Common myeloid progenitor, CD34-positive (primary cell): ENCODE measurements around the gene CCDC152.
A peak's percentile ranks its signal among the peaks of the same experiment; 100 is the strongest.

ENCODE experiments used
- CTCF ChIA-PET: fragments of 350-600 bp; sonication (Branson Sonifier 250); formaldehyde crosslinking; loops from one replicate; lab custom pipeline; 2021; ENCODE audit warnings: antibody characterized with exemption; lab: Charles Lee
- POLR2A ChIA-PET: fragments of 350-600 bp; sonication (Branson Sonifier 250); formaldehyde crosslinking; loops from one replicate; lab custom pipeline; 2021; ENCODE audit warnings: antibody characterized with exemption; lab: Charles Lee
- DNase-seq, 3 donors: peaks; one replicate each; pipeline versions ENCODE4 v3.0.0 to v3.0.0-alpha.2; 2013
- H3K27ac ChIP-seq, 2 experiments: 1 replicate in 1 of 2; 2 replicates in 1 of 2; pipeline ENCODE4 v1.7.0; 2013; ENCODE audit warnings: inconsistent platforms in 2 of 2, low read length in 2 of 2, mild to moderate bottlenecking in 2 of 2, low read depth in 1 of 2, moderate library complexity in 1 of 2; ENCODE audit not compliant: severe bottlenecking in 2 of 2, insufficient read depth in 1 of 2, poor library complexity in 1 of 2
- H3K27me3 ChIP-seq, 5 experiments: replicated peaks in 2 of 5; 1 replicate in 3 of 5; 2 replicates in 2 of 5; pipeline versions ENCODE4 v1.6.1 to v1.7.0; 2013; ENCODE audit warnings: low read length in 4 of 5, mild to moderate bottlenecking in 2 of 5, moderate library complexity in 2 of 5, inconsistent platforms in 1 of 5; ENCODE audit not compliant: insufficient read depth in 5 of 5, control insufficient read depth in 4 of 5
- H3K36me3 ChIP-seq, 4 experiments: 1 replicate in 2 of 4; 2 replicates in 2 of 4; pipeline versions ENCODE4 v1.6.1 to v1.7.0; 2013; ENCODE audit warnings: low read length in 3 of 4, control low read depth in 1 of 4, mild to moderate bottlenecking in 1 of 4; ENCODE audit not compliant: control insufficient read depth in 4 of 4, insufficient read depth in 4 of 4
- H3K4me1 ChIP-seq, 4 experiments: 1 replicate in 3 of 4; 2 replicates in 1 of 4; pipeline versions ENCODE4 v1.6.1 to v1.7.1; 2013; ENCODE audit warnings: low read length in 3 of 4, mild to moderate bottlenecking in 3 of 4, control low read depth in 1 of 4, inconsistent platforms in 1 of 4, moderate library complexity in 1 of 4; ENCODE audit not compliant: control insufficient read depth in 4 of 4, insufficient read depth in 4 of 4; ENCODE audit errors: control extremely low read depth in 1 of 4
- H3K4me3 ChIP-seq, 7 experiments: 1 replicate in 4 of 7; 2 replicates in 3 of 7; pipeline versions ENCODE4 v1.5.1 to v1.7.0; 2013; ENCODE audit warnings: mild to moderate bottlenecking in 7 of 7, low read length in 6 of 7, moderate library complexity in 6 of 7, inconsistent platforms in 2 of 7, low read depth in 2 of 7, control low read depth in 1 of 7; ENCODE audit not compliant: insufficient read depth in 4 of 7, control insufficient read depth in 1 of 7; ENCODE audit errors: extremely low read depth in 1 of 7
- H3K9me3 ChIP-seq, 5 experiments: 1 replicate in 4 of 5; 2 replicates in 1 of 5; pipeline versions ENCODE4 v1.6.1 to v1.7.1; 2013; ENCODE audit warnings: low read length in 4 of 5, mild to moderate bottlenecking in 2 of 5, inconsistent platforms in 1 of 5, low read depth in 1 of 5, moderate library complexity in 1 of 5; ENCODE audit not compliant: control insufficient read depth in 4 of 5, insufficient read depth in 2 of 5; ENCODE audit errors: control extremely low read depth in 1 of 5
- WGBS: methylation state at CpG from one replicate; pipeline ENCODE4 v1.1.5; 2013; ENCODE audit not compliant: insufficient coverage; 5-methylcytosine and 5-hydroxymethylcytosine counted together

The CCDC152 gene

DNA sequence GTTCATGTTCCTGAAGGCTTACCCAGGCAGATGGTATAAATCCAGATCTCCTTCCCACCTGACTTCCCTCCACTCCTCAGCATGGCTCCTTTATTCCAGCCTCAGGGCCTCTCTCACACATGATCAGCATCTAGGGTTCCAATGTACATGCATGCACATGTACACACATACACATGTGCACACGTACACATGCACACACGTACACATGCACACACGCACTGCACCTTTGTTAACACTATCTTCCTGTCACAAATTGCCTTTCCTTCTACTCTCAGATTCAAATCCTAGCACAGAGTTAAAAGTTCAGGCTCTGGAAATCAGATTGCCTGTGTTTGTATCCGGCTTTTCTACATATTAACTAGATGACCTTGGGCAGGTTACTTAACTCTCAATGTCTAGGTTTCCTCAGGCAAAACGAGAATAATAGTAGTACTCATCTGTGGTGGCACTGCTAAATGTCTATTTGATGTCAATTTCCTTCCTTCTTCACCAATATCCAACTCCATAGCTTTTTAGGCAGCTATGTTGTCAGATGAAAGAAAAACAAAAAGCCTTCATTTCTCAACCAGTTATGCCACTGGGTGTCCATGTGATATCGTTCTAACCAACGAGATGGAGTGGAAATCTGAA, 67.8 kb downstream of the CCDC152 start:
- Histone ChIP-seq H3K4me3 (no peak overlapping the region), H3K4me1 (no peaks in the 10 kb centered on the region), H3K27me3 (no peaks in the 10 kb centered on the region), H3K9me3 (no peaks in the 10 kb centered on the region), H3K27ac (no peak overlapping the region), H3K36me3 (no peaks in the 10 kb centered on the region)
- CTCF ChIA-PET, result no interaction called here
- POLR2A ChIA-PET, result no interaction called here
- WGBS, result 99% methylated on average over 6 of the region's 7 CpGs
- DNase-seq, result no peak

DNA sequence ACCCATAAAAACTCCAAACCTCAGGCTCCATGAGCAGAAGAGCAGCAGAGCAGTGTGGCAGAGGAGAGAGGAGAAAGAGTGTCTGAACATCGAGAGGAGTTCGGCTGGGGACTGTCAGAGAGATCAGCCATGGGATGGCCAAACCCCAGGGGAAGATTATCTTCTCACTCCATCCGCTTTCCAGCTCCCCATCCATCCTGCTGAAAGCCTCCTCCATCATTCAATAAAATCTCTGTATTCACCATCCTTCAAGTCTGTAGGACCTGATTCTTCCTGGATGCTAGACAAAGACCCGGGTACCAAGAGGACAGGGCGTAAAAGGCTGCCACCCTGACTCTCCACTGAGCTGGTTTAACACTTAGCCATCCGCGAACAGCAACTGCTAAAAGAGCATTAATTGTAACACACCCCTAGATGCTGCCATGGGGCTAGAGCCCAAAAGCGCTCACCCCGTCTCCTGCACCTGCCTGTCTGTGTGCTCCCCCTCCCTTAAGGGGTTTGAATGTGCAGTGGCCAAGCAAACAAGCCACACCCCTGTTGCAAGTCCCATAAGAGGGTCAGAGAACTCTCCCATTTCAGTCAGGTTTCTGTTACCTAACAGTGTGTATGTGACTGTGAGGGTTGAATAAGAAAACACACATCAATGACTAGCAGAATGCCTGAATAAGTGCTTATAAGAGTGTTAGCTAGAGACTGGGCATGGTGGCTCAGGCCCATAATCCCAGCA, 69.0 kb downstream of the CCDC152 start:
- CTCF ChIA-PET, result interaction anchor here (0.5 to 1.2 kb wide), 3 partner anchors 12 to 1942 kb away, joined by 3 to 5 read pairs (median 4); no protein-coding TSS in a partner anchor
- Histone ChIP-seq H3K4me3 (no peak overlapping the region), H3K27me3 (no peaks in the 10 kb centered on the region), H3K36me3 (no peaks in the 10 kb centered on the region), H3K4me1 (peaks cover 0 to 2% (median 0%) of the 10 kb centered on the region in 4 experiments), H3K27ac (no peak overlapping the region), H3K9me3 (no peaks in the 10 kb centered on the region)
- no peak for DNase-seq
- WGBS, result 100% methylated on average over 7 of the region's 9 CpGs
- POLR2A ChIA-PET, result no interaction called here

DNA sequence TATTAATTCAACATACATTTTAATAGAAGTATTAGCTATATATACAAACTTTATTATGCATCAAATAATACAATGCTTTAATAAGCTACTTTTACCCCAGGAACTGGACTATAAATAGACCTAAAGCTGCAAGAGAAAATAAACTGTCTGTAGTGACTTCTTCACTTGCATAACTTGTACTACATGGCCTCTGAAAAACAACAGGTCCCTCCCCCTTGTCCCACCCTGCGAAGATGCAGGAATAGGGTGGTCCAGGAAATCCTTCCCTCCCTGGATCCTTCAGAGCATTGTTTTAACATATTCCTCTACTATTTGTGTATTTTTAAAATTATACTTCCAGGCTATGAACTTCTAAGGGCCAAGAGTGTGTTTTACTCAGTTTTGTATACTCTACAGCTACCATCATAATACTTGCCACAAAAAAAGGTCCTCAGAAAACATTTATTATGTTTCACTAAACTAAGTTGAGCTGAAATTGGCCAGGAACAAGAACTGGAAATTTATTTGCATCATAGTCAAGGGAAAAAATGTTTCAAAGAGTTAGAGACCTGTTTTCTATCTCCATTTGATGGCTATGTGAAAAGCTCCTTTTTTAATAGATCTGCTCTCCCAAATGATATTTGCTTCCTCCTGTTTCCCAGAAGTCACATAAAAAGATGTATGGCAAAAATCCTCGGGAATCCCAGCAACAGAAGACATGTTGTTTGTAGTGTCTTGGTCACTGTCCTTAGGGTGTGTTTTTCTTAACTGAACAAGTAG, 70.3 kb downstream of the CCDC152 start:
- 89% methylated on average over 1 of the region's 2 CpGs for WGBS
- Histone ChIP-seq H3K27ac (no peak overlapping the region), H3K27me3 (no peaks in the 10 kb centered on the region), H3K4me3 (peak overlapping the region in 1 of 7 experiments; percentile 14), H3K36me3 (no peaks in the 10 kb centered on the region), H3K9me3 (no peaks in the 10 kb centered on the region), H3K4me1 (peaks cover 0 to 2% (median 0%) of the 10 kb centered on the region in 4 experiments)
- DNase-seq, result no peak
- ChIA-PET CTCF (interaction anchor here (1.1 to 1.4 kb wide), 3 partner anchors 11 to 244 kb away, joined by 3 to 5 read pairs (median 3); no protein-coding TSS in a partner anchor), POLR2A (interaction anchor here (0.8 kb wide), 1 partner anchor 26 kb away, joined by 3 read pairs; no protein-coding TSS in a partner anchor)

DNA sequence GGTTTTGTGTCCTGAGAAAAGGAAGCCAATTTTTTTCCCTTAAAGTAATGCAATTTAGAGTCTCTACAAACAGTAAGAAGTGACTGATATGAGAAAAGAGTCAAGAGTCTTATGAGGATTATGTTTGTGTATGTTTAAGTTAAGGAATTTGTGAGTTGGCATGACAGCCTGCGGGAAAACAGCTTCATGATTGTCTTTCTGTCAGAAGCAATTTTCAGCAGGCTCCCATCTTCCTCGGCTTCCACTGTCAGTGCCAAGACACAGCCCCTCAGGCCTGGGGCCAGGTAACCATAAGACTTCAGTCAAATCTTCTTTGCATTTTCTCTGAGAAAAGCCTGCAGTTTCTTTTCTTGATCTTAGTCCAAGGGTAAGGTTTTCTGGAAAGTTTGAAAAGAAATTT, 72.1 kb downstream of the CCDC152 start:
- Histone ChIP-seq H3K9me3 (no peaks in the 10 kb centered on the region), H3K36me3 (no peaks in the 10 kb centered on the region), H3K27me3 (no peaks in the 10 kb centered on the region), H3K27ac (no peak overlapping the region), H3K4me1 (peaks cover 0 to 2% (median 0%) of the 10 kb centered on the region in 4 experiments), H3K4me3 (no peak overlapping the region)
- no peak for DNase-seq
- ChIA-PET CTCF (no interaction called here), POLR2A (no interaction called here)
- WGBS, result 75% methylated on average over 1 of the region's 2 CpGs

DNA sequence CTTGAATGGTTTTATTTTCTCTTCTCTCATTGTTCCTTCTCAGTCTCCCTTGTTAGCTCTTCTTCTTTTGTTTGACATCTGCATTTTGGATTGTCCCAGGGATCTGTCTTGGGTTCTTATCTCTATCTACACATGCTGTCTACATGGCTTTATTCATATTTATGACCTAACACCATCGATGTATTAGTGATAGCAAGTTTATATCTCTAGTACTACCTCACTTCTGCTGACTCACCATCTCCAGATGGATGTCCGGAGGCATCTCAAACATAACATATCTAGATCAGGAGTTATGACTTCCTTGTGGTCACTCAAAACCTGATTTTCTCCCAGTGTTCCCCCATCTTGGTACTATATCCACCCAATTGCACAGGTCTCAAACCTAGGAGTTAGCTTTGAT, 74.3 kb downstream of the CCDC152 start:
- 88% methylated on average over 1 of the region's 2 CpGs for WGBS
- no peaks in the 10 kb centered on the region for H3K27me3 ChIP-seq
- no peak overlapping the region for H3K27ac ChIP-seq
- CTCF ChIA-PET, result no interaction called here
- DNase-seq, result no peak
- H3K9me3 ChIP-seq, result peaks cover 0 to 2% (median 0%) of the 10 kb centered on the region in 5 experiments
- H3K36me3 ChIP-seq, result no peaks in the 10 kb centered on the region
- peaks cover 0 to 2% (median 0%) of the 10 kb centered on the region in 4 experiments for H3K4me1 ChIP-seq
- POLR2A ChIA-PET, result no interaction called here
- H3K4me3 ChIP-seq, result no peak overlapping the region

DNA sequence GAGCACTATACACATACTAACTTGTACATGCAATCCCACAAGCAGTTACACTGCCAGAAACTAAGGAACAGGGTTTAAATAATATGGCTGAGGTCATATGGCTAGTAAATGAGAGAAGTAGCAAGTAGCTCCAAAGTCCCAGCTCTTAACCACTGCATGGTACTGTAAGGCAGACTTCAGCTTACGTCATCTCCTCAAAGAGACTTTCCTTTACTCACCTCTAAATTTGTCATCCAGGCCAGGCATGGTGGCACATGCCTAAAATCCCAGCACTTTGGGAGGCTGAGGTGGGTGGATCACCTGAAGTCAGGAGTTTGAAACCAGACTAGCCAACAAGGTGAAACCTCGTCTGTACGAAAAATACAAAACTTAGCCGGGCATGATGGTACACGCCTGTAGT, 75.4 kb downstream of the CCDC152 start:
- no peak overlapping the region for H3K4me3 ChIP-seq

More for the DNA sequence above, 75.4 kb downstream of the CCDC152 start:
- CTCF ChIA-PET, result interaction anchor here (1.0 kb wide), 1 partner anchor 17 kb away, joined by 3 read pairs; no protein-coding TSS in a partner anchor
- Histone ChIP-seq H3K27ac (no peak overlapping the region), H3K4me1 (peaks cover 0 to 2% (median 0%) of the 10 kb centered on the region in 4 experiments), H3K27me3 (no peaks in the 10 kb centered on the region), H3K9me3 (peaks cover 0 to 2% (median 0%) of the 10 kb centered on the region in 5 experiments), H3K36me3 (no peaks in the 10 kb centered on the region)
- WGBS, result 100% methylated on average over 4 of the region's 5 CpGs
- DNase-seq, result no peak
- POLR2A ChIA-PET, result no interaction called here
